ENCODE results near the gene AGBL3. TPM values are rescaled to one million over a fixed set of nuclear protein-coding genes. Genes with fewer than 3 reads are reported as not detected.
"Not testable (repeated sequence)": the region's sequence is repeated elsewhere in the genome, so short reads cannot be mapped to it uniquely, and the experiment has no call there.

The AGBL3 gene
- total RNA-seq, 4 donors from 2014 or later: 0.61 to 1.9 (median 1.0) TPM

GRCh38 chr7:134963036-134963435 is 23.3 kb upstream of the AGBL3 start:
- Histone ChIP-seq H3K9me3 (no peaks in the 10 kb centered on the region), H3K4me1 (no peaks in the 10 kb centered on the region), H3K27me3 (no peaks in the 10 kb centered on the region), H3K36me3 (peaks cover 0 to 6% of the 10 kb centered on the region in 2 donors), H3K4me3 (no peak overlapping the region), H3K27ac (no peak overlapping the region)
- in situ Hi-C loops (cut with MboI; ENCODE audit: low sequenced_read_pairs in 4 of 4) (loop anchor here in 2 of 4 donors (25.0 kb wide), 1 partner anchor 276 kb away; no protein-coding TSS in a partner anchor), intact Hi-C loops (cut with DNase I; ENCODE audit: low total_unique reads) (no loop called here)
- TF ChIP-seq CTCF (IDR thresholded peaks at IDR 0.05 in 4 of 5, conservative IDR thresholded peaks at IDR 0.05 in 1 of 5) (no peak), POLR2A (IDR thresholded peaks at IDR 0.05) (no peak)
- ATAC-seq: no peak
- DNase-seq: no peak

- H3K9me3 ChIP-seq: no peaks in the 10 kb centered on the region
- TF ChIP-seq CTCF (IDR thresholded peaks at IDR 0.05 in 4 of 5, conservative IDR thresholded peaks at IDR 0.05 in 1 of 5) (no peak), POLR2A (IDR thresholded peaks at IDR 0.05) (no peak)
- ATAC-seq: no peak
- no peak overlapping the region for H3K27ac ChIP-seq
- H3K4me3 ChIP-seq: no peak overlapping the region
- intact Hi-C loops (cut with DNase I; ENCODE audit: low total_unique reads): no loop called here
- H3K27me3 ChIP-seq: no peaks in the 10 kb centered on the region
- H3K36me3 ChIP-seq: peaks cover 0 to 6% of the 10 kb centered on the region in 2 donors
- DNase-seq: no peak
- no peaks in the 10 kb centered on the region for H3K4me1 ChIP-seq
- in situ Hi-C loops (cut with MboI; ENCODE audit: low sequenced_read_pairs in 4 of 4): loop anchor here in 2 of 4 donors (25.0 kb wide), 1 partner anchor 279 kb away; no protein-coding TSS in a partner anchor
These were observed 19.6 kb upstream of the AGBL3 start for GRCh38 chr7:134966691-134967090.

- no peak overlapping the region for H3K27ac ChIP-seq
These were observed 18.2 kb upstream of the AGBL3 start for GRCh38 chr7:134968110-134968509.

GRCh38 chr7:134981645-134982044 is 4.7 kb upstream of the AGBL3 start:
- H3K9me3 ChIP-seq; H3K36me3 ChIP-seq; ATAC-seq; intact Hi-C loops (cut with DNase I; ENCODE audit: low total_unique reads); DNase-seq; H3K4me1 ChIP-seq; H3K4me3 ChIP-seq; H3K27me3 ChIP-seq; H3K27ac ChIP-seq: not testable (repeated sequence)
- in situ Hi-C loops (cut with MboI; ENCODE audit: low sequenced_read_pairs in 4 of 4): loop anchor here in 2 of 4 donors (10.0 to 25.0 kb wide), 2 partner anchors 206 to 223 kb away; no protein-coding TSS in a partner anchor

More at GRCh38 chr7:134968110-134968509, 18.2 kb upstream of the AGBL3 start:
- Histone ChIP-seq H3K27me3 (no peaks in the 10 kb centered on the region), H3K9me3 (no peaks in the 10 kb centered on the region), H3K4me1 (no peaks in the 10 kb centered on the region), H3K36me3 (peaks cover 0 to 6% of the 10 kb centered on the region in 2 donors), H3K4me3 (no peak overlapping the region)
- in situ Hi-C loops (cut with MboI; ENCODE audit: low sequenced_read_pairs in 4 of 4): loop anchor here in 2 of 4 donors (25.0 kb wide), 1 partner anchor 281 kb away; no protein-coding TSS in a partner anchor
- no peak for TF ChIP-seq CTCF (IDR thresholded peaks at IDR 0.05 in 4 of 5, conservative IDR thresholded peaks at IDR 0.05 in 1 of 5)
- TF ChIP-seq POLR2A (IDR thresholded peaks at IDR 0.05): no peak
- ATAC-seq (no peak), DNase-seq (no peak)
- intact Hi-C loops (cut with DNase I; ENCODE audit: low total_unique reads): loop anchor here (2.0 kb wide), 1 partner anchor 25 kb away; no protein-coding TSS in a partner anchor

- H3K9me3 ChIP-seq: no peaks in the 10 kb centered on the region
- intact Hi-C loops (cut with DNase I; ENCODE audit: low total_unique reads): loop anchor here (1.0 to 5.0 kb wide), 4 partner anchors 161 to 521 kb away; partner anchors contain the start of genes CYREN, TMEM140 and WDR91
- no peaks in the 10 kb centered on the region for H3K27me3 ChIP-seq
- peak in 1 of 2 donors; percentile 47 for ATAC-seq
- in situ Hi-C loops (cut with MboI; ENCODE audit: low sequenced_read_pairs in 4 of 4): loop anchor here in 2 of 4 donors (10.0 to 25.0 kb wide), 2 partner anchors 201 to 219 kb away; no protein-coding TSS in a partner anchor
- peak overlapping the region; percentile 87 to 91 (median 87) for H3K27ac ChIP-seq
- peaks cover 11 to 13% of the 10 kb centered on the region in 2 donors for H3K4me1 ChIP-seq
- TF ChIP-seq POLR2A (IDR thresholded peaks at IDR 0.05) (no peak), CTCF (IDR thresholded peaks at IDR 0.05 in 4 of 5, conservative IDR thresholded peaks at IDR 0.05 in 1 of 5) (no peak)
- DNase-seq: no peak
- peak overlapping the region; percentile 75 to 92 (median 78) for H3K4me3 ChIP-seq
- H3K36me3 ChIP-seq: no peaks in the 10 kb centered on the region
These were observed 380 bp upstream of the AGBL3 start for GRCh38 chr7:134985894-134986362.
